WERI-Rb-1 (cell line): Measurements from ENCODE around the gene ANKRD23.

Experiments used
- DNase-seq: peaks from one replicate; pipeline ENCODE4 v3.0.0-alpha.2; 2020
- H3K27ac ChIP-seq: fragments of 250-450 bp; sonication (Bioruptor Pico); 2 replicates; pipeline ENCODE4 v1.5.1; 2020; ENCODE audit warnings: mild to moderate bottlenecking, moderate library complexity
- H3K27me3 ChIP-seq: fragments of 250-450 bp; sonication (Bioruptor Pico); 2 replicates; pipeline ENCODE4 v1.5.1; 2021; ENCODE audit warnings: mild to moderate bottlenecking, low read depth, moderate library complexity; ENCODE audit not compliant: insufficient read depth, severe bottlenecking
- H3K36me3 ChIP-seq: fragments of 250-450 bp; sonication (Bioruptor Pico); 2 replicates; pipeline ENCODE4 v1.5.1; 2020; ENCODE audit warnings: mild to moderate bottlenecking, moderate library complexity
- H3K4me3 ChIP-seq: 2 replicates; pipeline ENCODE4 v1.5.1; 2011; ENCODE audit warnings: low read depth, mild to moderate bottlenecking, control low read depth, low read length
- H3K9me3 ChIP-seq: fragments of 250-450 bp; sonication (Bioruptor Pico); 2 replicates; pipeline ENCODE4 v1.5.1; 2021; ENCODE audit warnings: mild to moderate bottlenecking, moderate library complexity; ENCODE audit not compliant: severe bottlenecking
- CTCF ChIP-seq: IDR thresholded peaks from 2 replicates; pipeline ENCODE4 v1.5.1; 2011; ENCODE audit warnings: low read depth, mild to moderate bottlenecking, control low read depth, inconsistent platforms, low read length

Gene ANKRD23

DNA sequence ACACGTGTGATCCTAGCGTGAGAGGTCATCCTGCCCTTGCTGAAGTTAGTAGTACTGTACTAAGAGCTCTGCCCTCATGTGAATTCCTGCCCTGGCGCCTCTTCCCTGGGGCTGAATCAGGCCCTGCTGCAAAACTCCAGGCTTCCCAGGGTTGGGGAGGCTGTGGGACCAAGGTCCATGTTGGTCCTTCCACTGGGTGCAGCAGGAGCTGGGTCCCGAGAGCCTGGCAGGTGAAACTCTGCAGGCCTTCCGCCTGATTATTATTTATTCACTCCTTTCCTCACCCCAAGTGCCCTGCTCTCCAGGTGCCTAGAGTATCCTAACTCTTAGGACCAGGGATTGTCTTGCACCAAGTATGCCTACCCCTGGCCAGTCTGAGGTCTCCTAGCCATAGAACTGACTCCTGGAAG lies 33.0 kb downstream of the ANKRD23 start:
- Histone ChIP-seq H3K9me3 (no peaks in the 10 kb centered on the region), H3K4me3 (no peak overlapping the region), H3K27ac (no peak overlapping the region), H3K27me3 (no peaks in the 10 kb centered on the region), H3K36me3 (peaks cover 31% of the 10 kb centered on the region)
- no peak for DNase-seq
- TF ChIP-seq CTCF: no peak

- H3K27me3 ChIP-seq: no peaks in the 10 kb centered on the region
- peak; percentile 48 for DNase-seq
- no peaks in the 10 kb centered on the region for H3K9me3 ChIP-seq
- H3K4me3 ChIP-seq: no peak overlapping the region
- H3K36me3 ChIP-seq: peaks cover 31% of the 10 kb centered on the region
- no peak for TF ChIP-seq CTCF
- peak overlapping the region; percentile 57 for H3K27ac ChIP-seq
Observed at GRCh38 chr2:96809951-96810782, 33.7 kb downstream of the ANKRD23 start.

DNA sequence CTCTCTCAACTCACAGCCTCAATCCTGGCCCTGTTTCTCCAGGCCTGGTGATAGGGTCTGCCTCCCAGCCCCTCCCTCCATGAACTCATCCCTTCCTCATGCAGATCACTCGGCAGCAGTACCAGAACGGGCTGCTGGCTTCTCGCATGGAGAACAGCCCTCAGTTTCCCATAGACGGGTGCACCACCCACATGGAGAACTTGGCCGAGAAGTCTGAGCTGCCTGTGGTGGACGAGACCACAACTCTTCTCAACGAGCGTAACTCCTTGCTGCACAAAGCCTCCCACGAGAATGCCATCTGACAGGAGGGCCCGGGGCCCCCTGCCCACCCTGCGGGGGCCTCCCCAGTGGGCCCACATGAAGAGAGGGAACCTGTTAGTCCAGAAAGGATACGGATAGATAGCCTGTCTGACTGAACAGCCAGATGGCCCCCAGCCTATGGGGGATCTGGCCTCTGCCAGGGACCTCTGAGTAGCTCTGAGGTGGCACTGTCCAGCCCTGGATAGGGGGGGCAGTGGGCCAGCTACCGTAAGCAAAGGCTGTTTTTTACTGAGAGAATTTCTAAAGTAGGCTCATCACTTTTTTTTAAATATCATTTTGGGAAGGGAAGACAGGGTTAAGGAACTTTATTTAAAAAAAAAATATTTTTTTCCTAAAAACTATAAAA lies 34.5 kb downstream of the ANKRD23 start:
- TF ChIP-seq CTCF: no peak
- peaks cover 31% of the 10 kb centered on the region for H3K36me3 ChIP-seq
- peak overlapping the region; percentile 57 for H3K27ac ChIP-seq
- H3K27me3 ChIP-seq: no peaks in the 10 kb centered on the region
- H3K9me3 ChIP-seq: no peaks in the 10 kb centered on the region
- DNase-seq: no peak
- H3K4me3 ChIP-seq: no peak overlapping the region

- H3K27me3 ChIP-seq: no peaks in the 10 kb centered on the region
- TF ChIP-seq CTCF: no peak
- no peaks in the 10 kb centered on the region for H3K9me3 ChIP-seq
- no peak overlapping the region for H3K27ac ChIP-seq
- H3K4me3 ChIP-seq: no peak overlapping the region
- no peak for DNase-seq
- peaks cover 31% of the 10 kb centered on the region for H3K36me3 ChIP-seq
Observed at GRCh38 chr2:96808176-96808837, 35.5 kb downstream of the ANKRD23 start.

DNA sequence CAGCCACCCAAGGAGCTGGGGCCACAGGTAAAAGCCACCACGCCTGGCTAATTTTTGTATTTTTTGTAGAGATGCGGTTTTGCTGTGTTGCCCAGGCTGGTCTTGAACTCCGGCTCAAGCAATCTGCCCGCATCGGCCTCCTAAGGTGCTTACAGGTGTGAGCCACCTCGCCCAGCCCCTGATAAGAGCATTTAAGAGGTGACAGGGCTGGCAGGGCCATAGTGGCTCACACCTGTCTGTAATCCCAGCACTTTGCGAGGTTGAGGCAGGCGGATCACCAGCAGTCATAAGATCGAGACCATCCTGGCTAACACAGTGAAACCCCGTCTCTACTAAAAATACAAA lies 36.7 kb downstream of the ANKRD23 start:
- H3K4me3 ChIP-seq: no peak overlapping the region
- H3K36me3 ChIP-seq: peaks cover 26% of the 10 kb centered on the region
- no peak for TF ChIP-seq CTCF
- no peak overlapping the region for H3K27ac ChIP-seq
- H3K9me3 ChIP-seq: no peaks in the 10 kb centered on the region
- no peak for DNase-seq
- H3K27me3 ChIP-seq: no peaks in the 10 kb centered on the region
